Activated T-helper 1 cell treated with Interleukin-2 at 50 U/mL for 16 hours (primary cell): Measurements from ENCODE around the gene DDX41.
A peak's percentile ranks its signal among the peaks of the same experiment; 100 is the strongest.
"Not testable (repeated sequence)": the region's sequence is repeated elsewhere in the genome, so short reads cannot be mapped to it uniquely, and the experiment has no call there.

ENCODE experiments used
- DNase-seq: peaks from one replicate; pipeline ENCODE4 v3.0.0-alpha.2; 2020; ENCODE audit warnings: low read depth

Gene DDX41

GRCh38 chr5:177498013-177498787 lies 18.6 kb downstream of the DDX41 start:
- no peak for DNase-seq

GRCh38 chr5:177497292-177498012 lies 19.3 kb downstream of the DDX41 start, which contains the start of gene PDLIM7:
Gene PDLIM7, minus strand, starts transcription at chr5:177497604. Its CDS starts 1,092 bp downstream, at chr5:177496512.
- DNase-seq: peak; percentile 90

GRCh38 chr5:177496727-177497291 lies 20.0 kb downstream of the DDX41 start:
- no peak for DNase-seq

- no peak for DNase-seq
Measured at GRCh38 chr5:177496070-177496726, 20.6 kb downstream of the DDX41 start.

DNA sequence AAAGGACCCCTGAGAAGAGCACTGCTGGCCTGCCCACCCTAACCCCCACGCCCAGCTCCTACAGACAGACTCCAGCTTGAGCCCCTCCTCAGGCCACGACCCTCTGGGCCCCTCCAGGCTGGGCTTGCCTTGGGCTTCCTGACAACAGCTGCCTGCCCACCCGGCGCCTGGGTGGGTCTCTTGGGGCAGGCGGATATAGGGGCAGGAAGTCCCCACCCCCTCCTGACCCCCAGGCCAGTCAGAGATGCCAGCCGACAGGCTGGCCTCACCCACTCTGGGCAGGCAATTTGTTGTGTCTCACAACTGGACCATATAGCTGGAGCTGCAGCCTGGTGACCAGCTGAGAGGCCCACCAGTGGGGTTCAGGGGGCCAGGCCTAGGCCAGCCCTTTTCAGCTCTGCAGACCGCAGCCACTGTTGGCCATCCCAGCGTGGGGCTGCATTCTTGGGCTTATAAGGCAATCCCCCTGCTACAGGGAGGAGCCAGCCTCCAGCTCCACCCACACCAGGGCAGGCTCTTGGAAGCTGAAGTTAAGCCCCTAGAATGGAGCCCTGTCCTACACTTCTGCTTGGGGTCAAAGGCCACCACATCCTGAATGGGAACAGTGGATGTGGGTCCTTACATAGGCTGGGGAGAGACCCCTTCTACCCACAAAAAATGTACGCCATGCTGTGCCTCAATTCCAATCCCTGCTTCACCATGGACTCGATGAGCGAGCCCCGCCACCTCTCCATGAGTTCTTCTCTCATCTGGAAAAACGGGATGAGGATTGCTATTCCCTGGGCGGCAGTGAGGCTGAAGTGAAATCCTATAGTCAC lies 21.3 kb downstream of the DDX41 start:
- no peak for DNase-seq

DNA sequence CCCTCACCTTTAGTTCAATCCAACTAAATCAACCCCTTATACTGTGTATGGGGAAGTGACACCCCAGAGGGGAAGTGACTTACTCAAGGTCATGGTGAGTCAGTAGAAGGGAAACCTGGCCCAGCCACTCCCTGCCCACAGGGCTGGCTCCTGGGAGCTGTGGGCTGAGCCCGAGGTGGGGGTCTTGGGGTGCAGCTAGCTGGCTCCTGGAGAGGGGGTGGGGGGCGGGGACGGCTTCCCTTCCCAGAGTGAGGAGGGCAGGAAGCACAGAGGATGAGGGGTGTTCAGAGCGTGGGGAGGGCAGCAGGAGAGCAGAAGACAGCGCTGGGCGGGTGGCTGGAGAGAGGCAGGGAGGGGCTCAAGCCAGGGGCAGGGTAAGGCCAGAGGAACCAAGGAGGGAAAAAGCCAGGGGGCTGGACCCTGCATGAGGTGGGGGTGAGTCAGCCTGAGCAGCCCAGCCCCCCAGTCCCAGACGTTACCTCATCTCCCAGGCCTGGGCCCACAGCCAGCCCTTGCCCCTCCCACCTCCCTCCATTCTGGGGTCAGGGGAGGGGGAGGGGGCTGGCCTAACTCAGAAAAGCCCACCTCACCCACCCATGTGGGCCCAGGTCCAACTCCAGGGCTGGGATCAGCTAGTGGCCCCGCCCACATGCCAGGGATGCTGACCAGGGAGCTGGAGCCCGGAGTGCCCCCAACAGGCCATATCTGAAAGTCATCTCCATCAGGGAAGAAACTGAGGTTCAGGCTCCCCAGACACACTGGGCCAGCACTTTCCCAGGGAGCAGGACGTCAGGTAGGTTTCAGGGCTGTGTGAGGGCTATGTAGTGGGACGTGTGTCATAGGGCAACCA lies 22.2 kb downstream of the DDX41 start:
- no peak for DNase-seq

DNA sequence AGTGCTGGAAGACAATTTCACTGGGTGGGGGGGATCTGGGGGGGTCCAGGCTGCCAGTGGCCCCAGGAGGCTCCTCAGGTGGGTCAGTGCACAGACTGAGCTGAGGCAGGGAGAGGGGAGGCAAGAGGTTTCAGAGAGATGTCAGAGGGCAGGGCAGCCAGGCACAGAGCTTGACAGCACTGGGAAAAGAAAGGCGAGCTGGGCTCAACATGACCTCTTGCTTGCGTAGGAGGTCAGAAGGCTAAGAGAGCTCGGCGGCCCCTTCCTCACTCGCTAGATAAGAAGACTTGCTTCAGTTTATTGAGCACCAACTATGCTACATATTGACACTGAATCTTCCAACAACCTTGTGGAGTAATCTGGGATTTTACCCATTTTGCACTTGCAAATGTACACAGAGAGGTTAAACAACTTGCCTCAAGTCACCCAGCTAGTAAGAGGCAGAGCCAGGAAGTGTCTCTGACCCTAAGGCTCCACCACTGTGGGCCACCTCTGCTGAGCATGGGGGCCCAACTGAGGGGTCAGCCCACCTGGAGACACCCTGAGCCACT lies 22.9 kb downstream of the DDX41 start:
- no peak for DNase-seq

GRCh38 chr5:177492841-177493240 lies 23.9 kb downstream of the DDX41 start:
- DNase-seq: no peak

DNA sequence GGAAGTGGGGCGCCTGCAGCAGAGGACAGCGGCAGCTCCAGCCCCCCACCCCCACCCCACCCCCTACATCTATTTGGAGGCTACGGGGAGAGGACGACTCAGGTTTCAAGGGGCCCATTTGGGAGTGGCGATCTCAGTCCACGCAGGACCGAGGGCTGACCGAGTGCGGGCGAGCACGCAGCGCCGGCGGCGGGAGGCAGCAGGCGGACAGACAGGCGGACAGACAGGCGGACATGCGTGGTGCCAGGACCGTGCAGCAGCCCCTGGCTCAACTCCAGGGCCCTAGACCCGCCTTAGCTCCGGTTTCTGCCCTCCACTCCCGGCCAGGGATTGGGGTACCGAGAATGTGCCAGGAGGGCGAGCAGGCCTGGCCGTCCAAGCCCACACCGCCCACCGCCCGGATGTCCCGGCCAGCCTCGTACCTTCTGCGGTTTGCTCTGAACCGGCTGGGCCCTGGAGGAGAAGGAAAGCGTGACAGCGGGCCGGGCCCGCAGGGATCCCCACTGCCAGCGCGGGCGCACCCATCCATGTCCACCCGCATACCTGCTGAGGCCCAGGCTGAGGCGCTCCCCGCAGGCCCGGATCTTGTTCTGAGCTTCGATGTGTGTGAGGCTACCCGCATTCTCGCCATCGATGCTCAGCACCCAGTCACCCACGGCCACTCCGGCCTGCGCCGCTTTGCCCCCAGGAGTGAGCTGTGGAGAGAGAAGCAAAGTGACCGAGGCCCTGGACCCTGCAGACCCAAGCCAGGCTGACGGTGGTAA lies 24.6 kb downstream of the DDX41 start:
- DNase-seq: no peak

DNA sequence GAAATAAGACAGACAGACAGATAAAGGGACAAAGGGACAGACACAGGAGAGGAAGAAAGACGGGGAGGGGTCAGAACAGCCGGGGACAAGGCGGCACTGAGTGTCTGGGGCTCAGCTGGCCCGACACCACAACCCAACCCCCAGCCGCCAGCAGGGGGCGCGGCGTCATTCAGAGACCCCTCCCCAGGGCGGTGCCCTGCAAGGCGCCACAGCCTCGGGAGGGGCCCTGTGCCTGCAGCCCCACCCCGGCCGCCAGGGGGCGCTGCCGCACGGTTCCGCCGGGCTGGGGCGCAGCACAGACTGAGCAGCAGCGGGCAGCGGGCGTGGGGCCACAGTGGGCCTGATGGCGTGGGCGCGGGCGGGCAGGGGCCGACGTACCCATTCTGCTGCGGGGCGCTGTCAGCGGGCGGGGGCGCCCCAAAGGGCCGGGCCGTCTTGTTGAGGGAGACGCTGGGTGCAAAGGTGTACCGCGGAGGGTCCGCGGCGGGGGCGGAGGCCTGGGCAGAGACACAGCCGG lies 25.3 kb downstream of the DDX41 start:
- no peak for DNase-seq

GRCh38 chr5:177490992-177491391 lies 25.8 kb downstream of the DDX41 start:
- no peak for DNase-seq

GRCh38 chr5:177490311-177490991 lies 26.3 kb downstream of the DDX41 start:
- no peak for DNase-seq

DNA sequence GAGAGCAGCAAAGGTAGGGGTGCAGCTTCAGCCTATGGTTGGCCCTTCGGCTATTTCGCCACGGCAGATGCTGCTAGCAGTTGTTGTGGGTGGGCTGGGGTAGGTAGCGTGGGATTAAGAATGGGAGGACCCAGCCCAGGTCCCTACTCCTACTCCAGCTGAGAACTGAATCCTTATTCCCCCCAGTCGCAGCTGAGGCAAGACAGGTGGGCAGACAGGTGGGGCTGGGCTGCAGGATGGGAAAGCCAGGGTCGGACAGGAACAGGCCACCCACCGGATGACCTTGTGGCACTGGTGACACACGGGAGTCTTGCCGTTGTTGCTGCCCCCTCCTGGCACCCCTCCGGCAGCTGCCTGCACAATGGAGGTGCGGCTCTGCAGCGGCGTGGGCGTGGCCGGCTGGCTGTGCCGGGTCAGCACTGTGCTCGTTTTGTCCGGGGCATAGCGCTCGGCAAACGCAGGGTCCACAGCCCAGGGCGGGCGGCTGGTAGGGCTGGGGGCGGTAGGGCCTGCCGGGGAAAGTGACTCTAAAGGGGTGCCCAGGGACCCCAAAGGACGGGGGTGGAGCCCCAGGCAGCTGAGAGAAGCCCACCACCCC lies 27.5 kb downstream of the DDX41 start:
- no peak for DNase-seq

GRCh38 chr5:177487975-177488374 lies 28.8 kb downstream of the DDX41 start:
- no peak for DNase-seq

GRCh38 chr5:177487144-177487543 lies 29.6 kb downstream of the DDX41 start:
- no peak for DNase-seq

DNA sequence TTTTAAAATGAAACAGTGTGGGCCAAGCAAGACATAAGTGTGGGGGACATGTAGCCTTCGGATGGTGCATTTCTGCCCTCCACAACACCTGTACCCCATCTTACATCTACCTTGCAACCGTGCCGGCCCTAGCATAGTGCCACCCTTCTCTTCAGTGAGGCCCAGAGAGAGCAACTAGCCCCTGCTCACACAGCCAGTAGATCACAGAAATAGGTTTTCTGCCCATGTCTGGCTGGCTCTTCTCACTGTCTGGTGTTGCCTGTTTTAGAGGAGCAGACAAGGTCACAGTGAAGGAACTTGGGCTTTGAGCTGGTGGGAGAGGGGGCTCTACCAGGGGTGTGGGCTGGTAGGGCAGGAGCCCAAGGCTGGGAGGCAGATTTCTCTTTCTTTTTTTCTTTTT lies 30.5 kb downstream of the DDX41 start:
- no peak for DNase-seq

DNA sequence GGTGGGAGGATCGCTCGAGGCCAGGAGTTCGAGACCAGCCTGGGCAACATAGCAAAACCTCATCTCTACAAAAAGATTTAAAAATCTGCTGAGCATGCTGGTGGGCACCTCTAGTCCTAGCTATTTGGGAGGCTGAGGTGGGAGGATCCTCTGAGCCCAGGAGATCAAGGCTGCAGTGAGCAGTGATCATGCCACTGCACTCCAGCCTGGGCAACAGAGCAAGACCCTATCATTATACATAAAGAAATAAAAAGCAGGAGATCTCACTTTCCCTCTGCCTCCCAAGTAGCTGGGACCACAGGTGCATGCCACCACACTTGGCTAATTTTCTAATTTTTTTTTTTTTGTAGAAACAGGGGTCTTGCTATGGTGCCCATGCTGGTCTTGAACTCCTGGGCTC lies 31.0 kb downstream of the DDX41 start:
- not testable (repeated sequence) for DNase-seq

- no peak for DNase-seq
Measured at GRCh38 chr5:177484902-177485549, 31.7 kb downstream of the DDX41 start.
